GM19328 (cell line): ENCODE measurements around the gene DUSP6.

ENCODE experiments used
- ATAC-seq: cut with Tn5 transposase; IDR thresholded peaks from one replicate; pipeline ENCODE4 v1.9.1; 2021; ENCODE audit warnings: mild to moderate bottlenecking, moderate library complexity; ENCODE audit not compliant: unreplicated experiment

DUSP6 gene

DNA sequence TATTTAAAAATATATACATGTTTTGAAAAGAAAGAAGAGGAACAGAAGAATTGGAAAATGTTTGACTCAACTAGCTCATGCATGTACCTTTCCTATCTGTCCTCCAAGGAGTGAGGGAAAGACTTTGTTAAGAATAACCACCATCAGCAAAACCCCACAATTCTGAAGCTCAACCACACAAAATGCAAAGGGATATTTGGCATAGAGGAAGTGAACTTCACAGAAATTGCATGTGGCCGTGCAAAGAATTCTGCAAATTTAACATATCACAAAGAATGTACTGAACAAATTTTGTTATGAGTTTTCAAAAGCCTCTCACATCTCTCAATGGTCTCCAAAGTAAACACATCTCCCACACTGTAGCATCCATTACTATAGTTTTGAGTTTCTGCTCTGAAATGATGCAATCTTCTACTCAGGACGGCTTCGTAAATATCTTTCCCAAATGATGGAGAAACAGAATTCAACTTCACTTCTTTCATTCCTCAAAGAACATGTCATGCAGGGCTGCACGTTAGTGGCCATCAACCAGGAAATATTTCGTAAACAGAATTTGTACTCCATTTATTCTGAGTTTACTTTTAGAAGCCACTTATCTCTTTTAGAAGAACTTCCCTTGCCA is 17.6 kb downstream of the DUSP6 start:
- no peak for ATAC-seq

DNA sequence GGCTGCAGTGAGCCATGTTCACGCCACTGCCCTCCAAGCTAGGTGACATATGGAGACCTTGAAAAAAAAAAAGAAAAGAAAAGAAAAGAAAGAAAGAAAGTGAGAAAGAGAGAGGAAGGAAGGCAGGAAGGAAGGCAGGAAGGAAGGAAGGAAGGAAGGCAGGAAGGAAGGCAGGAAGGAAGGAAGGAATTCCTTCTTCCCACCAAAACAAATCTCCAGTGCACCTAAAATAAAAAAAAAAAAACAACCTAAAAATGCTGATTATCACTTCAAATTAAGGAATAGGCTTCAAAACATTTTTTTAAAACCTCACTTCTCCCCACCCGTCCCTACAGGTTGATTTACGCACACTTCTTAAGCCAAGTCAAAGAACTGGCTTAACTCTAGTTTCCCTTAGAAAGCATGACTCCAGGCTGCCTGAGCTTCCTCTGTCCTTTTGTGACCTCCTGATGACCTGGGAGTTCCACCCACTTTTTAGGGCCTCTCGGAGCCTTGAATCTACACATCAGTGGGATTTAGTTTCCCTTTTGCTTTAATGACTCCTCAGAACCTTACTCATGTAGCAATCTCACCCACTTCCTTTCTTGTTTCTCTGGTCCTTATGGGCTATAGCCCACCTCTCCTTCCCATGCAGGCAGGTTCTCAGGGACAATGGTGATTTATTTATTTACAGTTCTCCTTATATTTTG is 18.6 kb downstream of the DUSP6 start:
- no peak for ATAC-seq

DNA sequence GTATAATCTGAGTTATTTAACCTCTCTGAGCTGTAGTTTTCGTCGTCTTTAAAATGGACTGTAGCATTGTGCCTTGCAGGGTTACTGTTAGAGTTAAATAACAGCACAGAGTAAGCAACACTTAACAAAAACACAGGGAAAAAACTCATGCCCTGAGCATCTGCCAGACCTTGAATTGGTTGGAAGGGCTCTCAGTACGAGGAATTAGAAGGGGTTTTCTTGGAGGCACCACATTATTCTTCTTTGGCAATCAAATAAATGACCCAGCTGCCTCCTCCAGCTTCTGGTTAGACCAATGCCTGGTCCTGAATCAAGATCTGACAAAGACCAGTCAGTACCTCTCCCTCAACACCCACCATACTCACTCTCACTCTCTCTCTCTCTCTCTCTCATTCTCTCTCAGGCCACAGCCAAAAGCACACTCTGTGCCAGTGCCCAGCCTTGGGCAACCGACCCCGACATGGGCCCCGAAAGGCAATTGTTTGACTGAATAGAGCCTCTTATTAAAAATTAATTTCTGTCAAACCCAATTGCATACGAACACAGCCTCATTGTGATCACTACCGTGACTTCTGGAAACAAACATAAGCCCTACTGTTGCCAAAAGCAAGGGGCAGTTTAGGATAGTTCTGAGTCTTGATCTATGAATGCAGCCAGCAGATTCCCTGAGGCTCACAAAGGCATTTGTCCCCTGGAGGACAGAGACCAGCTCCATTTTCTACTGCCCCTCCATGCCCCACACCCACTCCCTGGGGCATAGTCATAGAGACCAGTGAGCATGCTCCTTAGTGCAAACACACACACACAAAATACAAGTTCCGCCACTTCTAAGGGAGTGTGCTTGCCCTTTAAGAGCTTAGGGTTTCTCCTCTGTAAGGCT is 23.9 kb downstream of the DUSP6 start:
- no peak for ATAC-seq

DNA sequence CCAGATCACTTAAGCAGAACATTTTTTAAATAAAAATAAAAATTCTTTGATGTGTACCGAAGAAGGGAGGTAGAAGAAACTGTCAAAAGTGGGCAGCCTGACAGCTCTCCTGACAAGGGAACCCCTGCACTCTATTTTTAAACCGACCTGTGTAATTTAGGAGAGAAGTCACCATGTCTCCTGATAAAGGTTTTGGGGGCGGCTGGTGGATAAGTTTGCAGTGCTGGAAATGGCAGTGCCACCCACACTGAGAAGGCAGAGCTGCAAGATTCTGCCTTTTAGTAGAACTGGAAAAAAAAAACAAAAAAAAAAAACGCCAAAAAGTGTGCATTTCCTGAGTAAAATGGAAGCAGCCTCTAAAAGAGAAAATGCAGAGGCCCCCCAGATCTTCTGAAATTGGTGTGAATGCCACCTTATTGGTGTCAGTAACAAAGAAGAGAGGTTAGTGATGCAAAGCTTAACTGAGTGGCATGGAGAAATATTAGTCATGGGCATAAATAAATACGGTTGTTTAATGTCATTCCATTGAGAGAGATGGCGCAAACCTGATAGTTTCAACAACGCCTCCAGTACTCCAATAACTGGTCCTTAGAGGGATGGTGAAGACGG is 24.7 kb downstream of the DUSP6 start:
- no peak for ATAC-seq

DNA sequence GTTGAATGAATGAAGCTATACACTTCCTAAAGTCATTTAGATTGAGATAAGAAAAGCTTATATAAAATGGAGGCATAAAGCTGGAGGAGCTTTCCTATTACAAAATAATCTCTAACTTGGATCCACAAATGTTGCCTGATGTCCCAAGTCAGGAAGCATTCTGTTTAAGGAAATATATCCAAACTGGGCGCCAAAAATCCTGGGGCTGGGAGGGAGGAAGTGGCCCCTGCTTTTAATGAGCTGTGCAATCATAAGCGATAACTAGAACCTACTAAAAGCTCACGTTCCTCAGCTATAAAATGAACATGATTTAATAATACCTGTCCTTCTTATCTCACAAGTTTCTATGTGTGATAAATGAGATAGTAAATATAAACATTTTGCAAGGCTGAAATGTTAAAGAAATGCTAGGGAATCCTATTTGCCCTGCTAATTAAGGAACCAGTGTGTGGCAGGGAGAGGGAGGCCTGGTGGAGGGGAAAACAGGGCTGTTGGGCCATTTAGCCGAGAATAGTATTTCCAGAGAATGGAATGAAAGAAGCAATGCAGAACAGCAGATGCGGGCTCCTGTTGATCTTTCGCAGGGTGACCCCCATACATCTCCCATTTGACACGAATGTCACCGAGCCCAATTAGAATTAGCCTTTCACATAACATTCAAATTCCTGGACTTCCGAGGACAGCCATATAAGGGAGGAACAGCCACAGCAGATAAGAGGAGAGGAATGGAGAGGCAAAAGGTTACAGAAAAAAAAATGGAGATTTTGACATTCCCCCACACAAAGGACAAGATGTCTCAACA is 25.9 kb downstream of the DUSP6 start:
- no peak for ATAC-seq

DNA sequence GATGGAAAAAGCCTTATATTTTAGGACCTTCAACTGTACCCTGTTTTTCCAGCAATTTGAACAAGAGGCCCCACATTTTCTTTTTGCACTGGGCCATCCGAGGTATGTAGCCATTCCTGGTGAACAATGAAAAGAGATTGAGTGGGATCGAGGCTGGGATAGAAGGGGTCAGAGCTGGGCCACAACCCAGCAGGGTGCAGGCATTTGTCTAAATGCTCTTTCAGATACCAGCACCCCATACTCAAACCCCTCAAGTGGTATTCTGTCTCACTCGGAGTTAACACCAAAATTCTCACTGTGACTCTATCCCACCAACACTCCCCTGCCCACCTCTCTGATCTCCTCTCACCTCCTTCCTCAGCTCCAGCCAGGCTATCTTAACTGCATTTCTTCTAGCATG is 26.8 kb downstream of the DUSP6 start:
- ATAC-seq = no peak

DNA sequence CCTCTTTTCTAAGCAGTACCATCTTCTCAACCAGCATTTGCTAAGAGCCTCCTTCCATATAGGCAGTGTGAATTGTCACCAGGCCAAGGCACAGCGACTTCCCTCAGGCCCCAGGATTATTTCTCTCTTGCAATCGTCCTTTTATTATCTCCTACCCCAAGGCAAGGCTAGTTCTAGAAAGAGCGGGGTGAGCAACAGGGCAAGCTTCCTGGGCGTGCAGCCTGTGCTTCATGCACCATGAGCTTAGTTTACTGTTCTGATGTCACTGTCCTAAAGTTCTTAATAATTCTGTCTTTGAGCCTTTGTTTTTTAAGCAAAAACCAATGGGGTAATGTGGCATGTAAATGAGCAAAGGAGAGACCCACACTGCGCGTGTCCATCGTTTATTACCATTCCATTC is 27.9 kb downstream of the DUSP6 start:
- no peak for ATAC-seq

DNA sequence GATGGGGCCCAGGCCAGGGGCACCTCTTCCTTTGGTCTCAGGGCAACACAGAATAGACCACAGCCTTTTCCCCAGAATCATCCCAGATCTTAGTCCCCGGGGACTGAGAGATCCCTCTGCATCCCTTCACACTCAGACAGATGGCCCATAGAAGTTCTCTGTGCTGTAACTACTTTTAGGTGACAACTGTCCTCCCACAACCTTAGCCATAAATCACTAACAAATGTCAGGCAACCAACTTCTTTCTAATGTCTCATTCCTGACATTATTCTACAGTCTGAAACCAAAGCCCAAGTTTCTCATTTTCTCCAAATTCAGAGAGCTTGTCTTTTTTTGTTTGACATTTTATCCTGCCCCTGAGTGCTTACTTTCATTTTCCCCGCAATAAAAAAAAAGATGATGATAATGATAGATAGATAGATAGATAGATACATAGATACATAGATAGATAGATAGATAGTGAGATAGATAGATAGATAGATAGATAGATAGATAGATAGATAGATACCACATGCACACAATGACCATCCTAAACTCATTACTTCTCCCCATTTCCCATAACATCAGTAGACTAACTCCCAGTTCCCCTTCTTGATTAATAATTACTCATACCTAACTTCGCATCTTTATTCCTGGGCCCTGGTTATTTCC is 28.6 kb downstream of the DUSP6 start:
- ATAC-seq = no peak

DNA sequence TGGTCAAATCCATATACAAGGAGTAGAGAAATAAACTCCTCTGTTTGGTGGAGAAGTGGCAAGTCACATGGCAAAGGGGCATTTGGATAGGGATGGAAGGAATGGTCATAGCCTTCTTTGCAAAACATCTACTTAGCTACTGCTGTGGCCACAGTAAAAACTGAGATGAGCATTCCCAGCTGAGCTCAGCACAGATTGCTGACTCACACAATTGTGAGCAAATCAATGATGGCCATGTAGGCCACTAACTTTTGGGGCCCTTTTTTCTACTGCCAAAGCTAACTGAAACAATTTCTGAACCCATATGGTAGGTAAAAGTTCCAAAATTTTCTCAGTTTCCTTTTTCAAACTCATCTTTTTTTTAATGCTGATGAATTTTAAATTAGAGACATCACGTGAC is 31.6 kb downstream of the DUSP6 start:
- ATAC-seq = no peak

DNA sequence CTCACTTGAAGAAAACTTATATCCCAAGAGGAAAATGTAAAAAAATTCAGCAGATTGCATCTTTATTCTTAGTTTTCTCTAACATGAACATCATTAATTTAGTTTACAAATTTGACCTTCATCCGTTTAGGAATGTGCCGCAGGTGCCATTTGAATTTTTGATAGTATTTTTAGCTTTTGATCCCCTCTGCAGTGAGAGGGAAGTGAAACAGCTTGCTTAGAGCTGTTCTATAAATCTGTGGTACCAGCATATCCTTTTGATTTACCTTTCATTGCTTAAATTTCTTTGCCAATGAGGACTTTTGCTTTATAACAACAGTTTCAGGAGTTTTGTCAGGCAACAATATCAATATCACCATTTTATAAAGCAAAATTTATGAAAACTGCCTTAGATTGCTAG is 32.7 kb downstream of the DUSP6 start:
- ATAC-seq = no peak

DNA sequence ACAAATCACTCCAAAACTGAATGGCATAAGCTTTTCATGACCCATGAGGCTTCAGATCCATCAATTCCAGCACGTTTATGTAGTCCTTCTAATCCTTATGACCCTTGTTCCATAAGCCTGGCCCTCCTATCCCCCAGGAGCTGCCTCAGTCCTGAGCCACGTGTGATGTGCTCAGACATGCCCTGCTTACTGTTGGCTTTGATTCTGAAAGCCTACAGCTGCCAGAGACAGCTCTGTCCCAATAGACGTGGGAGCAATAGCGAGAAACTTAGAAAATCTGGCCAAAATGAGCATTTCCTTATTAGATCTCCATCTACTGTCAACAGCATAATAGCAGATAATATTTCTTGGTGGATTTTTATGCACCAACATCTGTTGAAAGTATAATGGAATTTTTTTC is 33.2 kb downstream of the DUSP6 start:
- no peak for ATAC-seq

DNA sequence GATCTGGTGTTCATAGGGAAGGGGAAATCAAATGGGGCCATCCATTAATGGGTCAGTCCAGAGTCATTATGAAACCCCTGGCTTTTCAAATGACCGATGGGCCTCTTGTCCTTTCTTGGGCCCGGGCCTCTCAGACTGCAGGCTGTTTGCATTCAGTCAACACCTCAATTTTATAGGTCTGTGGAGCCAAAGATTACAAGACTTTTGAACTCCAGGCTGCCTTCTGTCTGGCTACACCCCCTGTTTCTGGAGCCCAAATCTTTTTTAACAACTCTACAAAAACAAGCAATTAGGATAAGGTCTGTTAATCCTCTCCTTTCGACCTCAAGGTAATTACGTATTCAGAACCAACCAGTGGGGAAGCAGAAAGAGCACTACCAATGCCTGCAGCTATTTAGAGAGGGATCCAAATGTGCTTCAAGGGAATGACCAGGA is 35.6 kb downstream of the DUSP6 start:
- no peak for ATAC-seq

DNA sequence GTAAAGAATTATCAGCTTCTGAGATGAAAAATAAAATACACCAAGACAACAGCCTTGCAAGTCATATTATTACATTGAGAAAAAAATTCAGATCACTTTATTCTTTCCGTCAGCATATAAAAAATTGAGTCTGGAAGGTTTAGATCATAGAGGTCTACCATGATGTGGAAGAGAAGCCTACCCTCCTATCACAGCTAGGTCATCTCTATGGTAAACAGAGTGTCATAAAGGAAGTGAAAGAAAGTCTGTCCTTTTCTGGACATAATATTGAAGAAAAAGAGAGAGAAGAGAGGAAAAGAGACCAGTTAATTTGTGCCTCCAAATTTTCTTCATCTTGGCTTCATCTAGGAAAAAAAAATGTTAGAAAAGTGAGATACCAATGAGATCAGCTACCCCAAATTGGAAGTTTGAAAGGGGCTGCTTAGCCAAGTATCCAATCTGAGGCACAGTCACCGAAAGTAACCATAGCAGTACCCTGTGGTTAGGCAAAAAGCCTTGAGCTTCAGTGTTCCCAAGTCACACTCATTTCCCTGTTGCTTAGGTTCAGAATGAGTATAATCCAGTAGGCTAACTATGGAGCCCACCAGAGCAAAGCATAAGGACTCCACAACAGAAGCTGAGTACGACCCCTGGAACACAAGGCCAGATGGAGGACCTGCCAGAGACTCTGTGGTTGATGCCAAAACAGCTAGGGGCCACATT is 38.1 kb downstream of the DUSP6 start:
- ATAC-seq = no peak

DNA sequence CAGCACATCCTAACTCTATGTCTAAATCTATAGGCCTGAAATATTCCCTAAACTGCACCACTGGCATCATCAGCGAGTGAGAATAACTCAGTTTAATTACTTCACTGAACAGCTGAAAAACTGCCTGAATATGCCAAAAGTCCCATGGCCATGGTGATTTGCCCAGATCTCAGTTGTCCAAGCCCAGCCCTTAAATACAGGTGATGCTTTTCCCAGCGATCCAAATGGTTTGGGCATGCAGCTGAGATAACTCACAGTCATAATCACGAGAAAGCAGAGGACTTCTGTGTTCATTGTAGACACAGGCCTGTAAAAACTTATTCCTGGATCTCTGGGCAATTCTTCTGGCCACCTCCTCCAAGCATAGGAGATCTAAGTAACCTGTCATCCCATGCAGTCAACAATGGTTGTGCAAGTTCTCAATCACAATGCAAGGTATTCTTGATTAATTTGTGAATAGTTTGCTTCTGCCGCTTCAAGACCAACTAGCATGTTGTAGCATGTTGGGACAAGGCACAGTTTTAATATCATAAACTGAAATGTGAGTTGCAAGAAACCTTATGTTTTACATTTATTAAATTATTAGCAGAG is 40.5 kb downstream of the DUSP6 start:
- ATAC-seq = no peak

DNA sequence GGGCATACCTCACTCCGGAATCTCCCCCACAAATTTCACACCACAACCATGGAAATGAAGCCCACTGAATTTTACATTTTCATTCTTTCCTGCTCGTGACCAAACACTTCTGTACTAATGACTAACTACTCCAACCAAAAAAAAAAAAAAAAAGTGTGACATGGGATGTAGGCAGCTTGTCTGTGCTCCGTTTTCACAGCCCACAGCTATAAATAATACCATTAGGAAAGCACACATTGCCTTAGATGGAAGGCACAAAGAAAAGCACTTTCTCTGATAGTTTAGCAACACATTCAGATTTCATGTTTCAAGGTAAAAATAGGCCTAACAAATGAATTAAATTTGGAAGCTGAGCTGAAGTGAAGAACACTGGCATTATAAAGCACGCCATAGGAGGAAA is 42.5 kb downstream of the DUSP6 start:
- no peak for ATAC-seq

DNA sequence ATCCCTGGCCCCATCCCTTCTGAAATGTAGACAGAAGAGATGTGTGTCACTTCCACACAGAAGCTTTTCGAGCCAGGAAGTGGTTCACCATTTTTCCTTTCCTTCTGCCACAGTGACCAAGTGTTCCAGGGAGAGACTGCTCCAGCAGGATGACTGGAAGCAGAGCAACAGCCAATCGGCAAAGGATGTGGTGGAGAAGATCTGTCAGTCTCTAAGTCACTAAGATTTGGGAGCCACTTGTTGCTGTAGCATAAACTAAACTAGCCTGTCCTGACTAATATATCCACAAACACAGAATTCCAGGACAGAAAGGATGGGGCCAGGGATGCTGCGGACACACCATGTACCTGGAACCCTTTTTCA is 42.9 kb downstream of the DUSP6 start:
- no peak for ATAC-seq

DNA sequence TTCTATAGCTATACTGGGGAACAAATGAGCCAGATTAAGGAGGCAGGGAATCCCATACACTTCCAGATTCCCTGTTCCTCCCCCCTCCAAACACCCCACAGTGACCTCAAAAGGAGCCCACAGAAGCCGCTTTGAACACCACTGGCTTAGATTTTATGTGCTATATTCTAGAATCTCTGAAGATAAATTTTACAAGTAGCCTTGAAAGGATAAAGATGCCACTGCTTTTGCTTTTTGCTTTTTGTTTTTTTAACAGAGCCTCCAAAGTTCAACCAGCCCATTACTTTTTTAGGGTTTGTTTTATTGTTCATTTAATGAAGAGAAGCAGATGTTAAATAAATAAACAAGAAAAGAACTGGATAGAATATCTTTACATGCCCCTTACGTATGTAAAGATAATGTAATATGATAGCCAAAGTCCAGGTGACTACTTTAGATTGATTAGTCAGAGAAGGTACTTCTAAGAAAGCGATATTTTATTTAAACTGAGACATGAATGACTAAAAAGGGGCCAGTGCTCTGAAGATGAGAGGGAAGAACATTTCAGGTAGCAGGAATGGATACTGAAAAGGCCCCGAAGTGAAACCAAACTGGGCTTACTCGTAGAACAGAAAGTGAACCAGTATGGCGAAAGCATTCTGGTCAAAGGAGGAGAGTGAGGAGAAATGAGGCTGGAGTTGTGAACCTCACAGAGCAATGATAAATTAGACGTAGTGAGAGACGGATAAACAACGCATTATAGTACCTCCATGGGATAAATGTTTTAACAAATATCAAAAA is 44.6 kb downstream of the DUSP6 start:
- ATAC-seq = no peak

DNA sequence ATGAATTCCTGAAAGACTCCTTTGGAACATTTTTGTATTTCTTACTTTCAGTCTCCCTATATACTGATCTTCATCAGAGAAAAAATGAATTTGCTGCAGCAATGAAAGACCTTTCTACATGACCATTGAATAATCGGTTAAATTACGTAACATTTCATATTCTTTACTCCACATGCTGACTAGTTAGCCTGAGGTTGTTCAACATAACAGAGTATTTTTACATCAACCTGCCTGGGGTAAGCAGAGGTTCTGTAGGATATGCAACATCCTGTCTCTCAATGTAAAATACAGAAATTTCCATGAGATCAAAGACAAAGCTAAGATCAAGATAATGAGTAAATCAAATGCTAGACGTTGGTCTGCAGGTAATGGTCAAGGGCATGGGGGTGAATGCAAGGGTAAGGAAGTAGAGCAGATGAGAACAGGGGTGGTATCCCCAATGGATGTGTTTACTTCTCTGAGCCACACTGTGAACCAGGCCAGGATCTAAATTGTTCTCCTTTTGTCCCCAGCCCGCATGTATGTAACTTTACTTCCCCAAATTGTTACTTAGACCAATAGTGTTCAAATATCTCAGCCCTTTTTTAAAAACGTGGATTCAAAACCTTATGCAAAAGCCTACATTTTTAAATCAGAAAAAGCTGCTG is 45.4 kb downstream of the DUSP6 start:
- no peak for ATAC-seq
